ENCODE measurements around the gene GALNT16.

Gene GALNT16

GRCh38 chr14:69351911-69352310 lies 92.0 kb downstream of the GALNT16 start:
- H3K4me3 Mint-ChIP-seq: no peak overlapping the region
- ATAC-seq (no peak), DNase-seq (no peak)
- H3K9me3 Mint-ChIP-seq: no peaks in the 10 kb centered on the region
- H3K4me1 Mint-ChIP-seq: peaks cover 26% of the 10 kb centered on the region
- H3K27ac Mint-ChIP-seq: peak overlapping the region in 1 of 2 donors; percentile 49
- H3K27me3 Mint-ChIP-seq: peaks cover 27% of the 10 kb centered on the region

- Mint-ChIP-seq H3K27ac (no peak overlapping the region), H3K4me3 (no peak overlapping the region), H3K27me3 (peaks cover 23% of the 10 kb centered on the region), H3K9me3 (no peaks in the 10 kb centered on the region), H3K4me1 (peaks cover 36% of the 10 kb centered on the region)
- no peak for DNase-seq
- no peak for ATAC-seq
Measured at GRCh38 chr14:69353168-69353567, 93.2 kb downstream of the GALNT16 start.

GRCh38 chr14:69354383-69355153 lies 94.6 kb downstream of the GALNT16 start:
- no peaks in the 10 kb centered on the region for H3K9me3 Mint-ChIP-seq

GRCh38 chr14:69355154-69355597 lies 95.2 kb downstream of the GALNT16 start:
- H3K9me3 Mint-ChIP-seq: no peaks in the 10 kb centered on the region
- peaks cover 17% of the 10 kb centered on the region for H3K27me3 Mint-ChIP-seq
- no peak for DNase-seq
- H3K4me3 Mint-ChIP-seq: peak overlapping the region; percentile 28 to 78
- peaks cover 50% of the 10 kb centered on the region for H3K4me1 Mint-ChIP-seq
- ATAC-seq: no peak
- peak overlapping the region; percentile 89 to 94 for H3K27ac Mint-ChIP-seq

More at GRCh38 chr14:69354383-69355153, 94.6 kb downstream of the GALNT16 start:
- Mint-ChIP-seq H3K4me1 (peaks cover 48% of the 10 kb centered on the region), H3K27me3 (peaks cover 17% of the 10 kb centered on the region), H3K4me3 (peak overlapping the region; percentile 70 to 78), H3K27ac (peak overlapping the region; percentile 89 to 94)
- ATAC-seq: peak; percentile 79
- peak; percentile 66 to 72 for DNase-seq

GRCh38 chr14:69355607-69356281 lies 95.8 kb downstream of the GALNT16 start:
- DNase-seq (no peak), ATAC-seq (no peak)
- Mint-ChIP-seq H3K27me3 (peaks cover 19% of the 10 kb centered on the region), H3K27ac (peak overlapping the region; percentile 68 to 77), H3K4me3 (peak overlapping the region; percentile 28 to 78), H3K4me1 (peaks cover 55% of the 10 kb centered on the region), H3K9me3 (no peaks in the 10 kb centered on the region)

- Mint-ChIP-seq H3K4me3 (no peak overlapping the region), H3K27ac (peak overlapping the region in 1 of 2 donors; percentile 54), H3K9me3 (no peaks in the 10 kb centered on the region), H3K27me3 (peaks cover 18% of the 10 kb centered on the region), H3K4me1 (peaks cover 56% of the 10 kb centered on the region)
- no peak for ATAC-seq
- DNase-seq: no peak
Measured at GRCh38 chr14:69356903-69357543, 97.1 kb downstream of the GALNT16 start.

GRCh38 chr14:69357544-69358200 lies 97.7 kb downstream of the GALNT16 start:
- Mint-ChIP-seq H3K27ac (peak overlapping the region in 1 of 2 donors; percentile 54), H3K9me3 (no peaks in the 10 kb centered on the region), H3K27me3 (peaks cover 18% of the 10 kb centered on the region), H3K4me3 (peak overlapping the region in 1 of 2 donors; percentile 19), H3K4me1 (peaks cover 56% of the 10 kb centered on the region)
- ATAC-seq (no peak), DNase-seq (no peak)

- H3K9me3 Mint-ChIP-seq: no peaks in the 10 kb centered on the region
- peaks cover 53% of the 10 kb centered on the region for H3K4me1 Mint-ChIP-seq
- H3K27ac Mint-ChIP-seq: peak overlapping the region; percentile 64 to 88
- peaks cover 18% of the 10 kb centered on the region for H3K27me3 Mint-ChIP-seq
- ATAC-seq: peak; percentile 92
- peak in 1 of 2 donors; percentile 68 for DNase-seq
- H3K4me3 Mint-ChIP-seq: peak overlapping the region in 1 of 2 donors; percentile 19
Measured at GRCh38 chr14:69358233-69358963, 98.4 kb downstream of the GALNT16 start.

- peaks cover 18% of the 10 kb centered on the region for H3K27me3 Mint-ChIP-seq
- ATAC-seq: no peak
- peak overlapping the region; percentile 16 to 64 for H3K27ac Mint-ChIP-seq
- peak overlapping the region in 1 of 2 donors; percentile 19 for H3K4me3 Mint-ChIP-seq
- peaks cover 47% of the 10 kb centered on the region for H3K4me1 Mint-ChIP-seq
- H3K9me3 Mint-ChIP-seq: no peaks in the 10 kb centered on the region
- no peak for DNase-seq
Measured at GRCh38 chr14:69358966-69359365, 99.0 kb downstream of the GALNT16 start.

- DNase-seq (no peak), ATAC-seq (no peak)
- peaks cover 31% of the 10 kb centered on the region for H3K4me1 Mint-ChIP-seq
- H3K27ac Mint-ChIP-seq: no peak overlapping the region
- H3K9me3 Mint-ChIP-seq: no peaks in the 10 kb centered on the region
- H3K27me3 Mint-ChIP-seq: peaks cover 18% of the 10 kb centered on the region
- no peak overlapping the region for H3K4me3 Mint-ChIP-seq
Measured at GRCh38 chr14:69360438-69361108, 100.6 kb downstream of the GALNT16 start.

- DNase-seq (no peak), ATAC-seq (no peak)
- peaks cover 21% of the 10 kb centered on the region for H3K4me1 Mint-ChIP-seq
- H3K27me3 Mint-ChIP-seq: peaks cover 11% of the 10 kb centered on the region
- H3K9me3 Mint-ChIP-seq: no peaks in the 10 kb centered on the region
- no peak overlapping the region for H3K4me3 Mint-ChIP-seq
- no peak overlapping the region for H3K27ac Mint-ChIP-seq
Measured at GRCh38 chr14:69363055-69363454, 103.1 kb downstream of the GALNT16 start.

- DNase-seq (no peak), ATAC-seq (no peak)
- peaks cover 11% of the 10 kb centered on the region for H3K27me3 Mint-ChIP-seq
- H3K4me3 Mint-ChIP-seq: no peak overlapping the region
- H3K4me1 Mint-ChIP-seq: peaks cover 12% of the 10 kb centered on the region
- no peak overlapping the region for H3K27ac Mint-ChIP-seq
- no peaks in the 10 kb centered on the region for H3K9me3 Mint-ChIP-seq
Measured at GRCh38 chr14:69363964-69364363, 104.0 kb downstream of the GALNT16 start.

GRCh38 chr14:69364378-69364777 lies 104.4 kb downstream of the GALNT16 start:
- no peaks in the 10 kb centered on the region for H3K9me3 Mint-ChIP-seq
- DNase-seq: no peak
- H3K4me3 Mint-ChIP-seq: no peak overlapping the region
- peaks cover 7% of the 10 kb centered on the region for H3K4me1 Mint-ChIP-seq
- ATAC-seq: no peak
- H3K27ac Mint-ChIP-seq: peak overlapping the region in 1 of 2 donors; percentile 7
- peaks cover 11% of the 10 kb centered on the region for H3K27me3 Mint-ChIP-seq

GRCh38 chr14:69366069-69366468 lies 106.1 kb downstream of the GALNT16 start:
- no peaks in the 10 kb centered on the region for H3K27me3 Mint-ChIP-seq
- no peak overlapping the region for H3K4me3 Mint-ChIP-seq
- DNase-seq (no peak), ATAC-seq (no peak)
- no peak overlapping the region for H3K27ac Mint-ChIP-seq
- no peaks in the 10 kb centered on the region for H3K4me1 Mint-ChIP-seq
- H3K9me3 Mint-ChIP-seq: no peaks in the 10 kb centered on the region
